ENCODE data around the gene UBIAD1. TPM values are rescaled to one million over a fixed set of nuclear protein-coding genes. Genes with fewer than 3 reads are reported as not detected.

UBIAD1 gene
- total and polyA plus RNA-seq, 2 donors (not counting 3 experiments of a cell fraction or from before 2014, with no cell fraction given): 12.7 to 17.8 TPM

- Histone ChIP-seq H3K4me3 (replicated peaks in 1 of 3; ENCODE audit: insufficient read depth in 1 of 3, low read depth in 1 of 3, low read length in 3 of 3) (no peak overlapping the region), H3K9ac (replicated peaks; ENCODE audit: extremely low read depth, insufficient read depth, low read length) (no peak overlapping the region), H3K27me3 (ENCODE audit: control insufficient read depth in 2 of 2, insufficient read depth in 2 of 2, low read length in 2 of 2) (no peaks in the 10 kb centered on the region), H3K36me3 (ENCODE audit: control insufficient read depth in 2 of 2, extremely low read depth in 1 of 2, insufficient read depth in 2 of 2, low read length in 2 of 2) (peaks cover 29 to 31% of the 10 kb centered on the region in 2 experiments), H4K20me1 (replicated peaks; ENCODE audit: control insufficient read depth, extremely low read depth, insufficient read depth, low read length) (no peaks in the 10 kb centered on the region), H3K9me3 (replicated peaks; ENCODE audit: control insufficient read depth, insufficient read depth, low read length) (no peaks in the 10 kb centered on the region), H3K4me2 (ENCODE audit: insufficient read depth, low read length) (no peak overlapping the region), H2AFZ (ENCODE audit: low read depth, low read length) (no peak overlapping the region), H3K9me1 (replicated peaks; ENCODE audit: control insufficient read depth, extremely low read depth, insufficient read depth, low read length) (no peaks in the 10 kb centered on the region), H3K4me1 (ENCODE audit: control insufficient read depth, extremely low read depth, insufficient read depth, low read length) (no peaks in the 10 kb centered on the region), H3K79me2 (ENCODE audit: control insufficient read depth, insufficient read depth, low read length) (no peaks in the 10 kb centered on the region), H3K27ac (ENCODE audit: insufficient read depth, low read depth, low read length) (no peak overlapping the region)
- no TSS peak for BruUV-seq (replicated peaks)
- DNase-seq (ENCODE audit: low read depth, low spot score): no peak
- no peak for FAIRE-seq
- ChIA-PET POLR2A (no interaction called here), CTCF (interaction anchor here (1.1 kb wide), 1 partner anchor 192 kb away, joined by 3 read pairs; no protein-coding TSS in a partner anchor)
- intact Hi-C loops (cut with micrococcal nuclease): no loop called here
- dilution Hi-C loops (cut with MboI; ENCODE audit: extremely low pct_ligation_motif_present, low sequenced_read_pairs): no loop called here
- TF ChIP-seq CTCF (IDR thresholded peaks at IDR 0.05; ENCODE audit: extremely low read depth in 1 of 2, insufficient read depth in 1 of 2, low read depth in 1 of 2, low read length in 2 of 2) (no peak), FOS (IDR thresholded peaks at IDR 0.05; ENCODE audit: borderline replicate concordance, insufficient read depth, low read length) (no peak)
These were observed 43.8 kb upstream of the UBIAD1 start for GRCh38 chr1:11229203-11229602.

DNA sequence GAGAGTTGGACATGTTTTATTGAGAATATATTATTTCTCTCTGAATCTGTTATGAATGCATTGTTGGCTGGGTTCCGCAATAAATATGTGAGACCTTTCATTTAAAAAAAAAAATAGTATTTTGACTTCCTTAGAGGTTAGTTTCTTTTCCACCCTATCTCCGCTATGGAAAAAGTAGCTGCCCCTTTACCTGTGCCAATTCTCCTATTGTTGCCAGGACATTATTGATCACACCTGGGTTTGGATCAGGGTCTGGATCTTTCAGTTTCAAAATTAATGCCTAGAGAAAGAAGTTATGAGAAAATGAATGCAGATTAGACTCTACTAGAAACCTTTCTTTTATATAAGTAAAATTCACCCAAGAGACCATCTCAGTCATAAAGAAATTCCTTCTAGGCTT lies 39.8 kb upstream of the UBIAD1 start:
- H3K4me1 ChIP-seq (ENCODE audit: control insufficient read depth, extremely low read depth, insufficient read depth, low read length): peaks cover 14% of the 10 kb centered on the region
- no peaks in the 10 kb centered on the region for H3K79me2 ChIP-seq (ENCODE audit: control insufficient read depth, insufficient read depth, low read length)
- no peaks in the 10 kb centered on the region for H3K27me3 ChIP-seq (ENCODE audit: control insufficient read depth in 2 of 2, insufficient read depth in 2 of 2, low read length in 2 of 2)
- CTCF ChIA-PET: interaction anchor here (1.1 kb wide), 1 partner anchor 410 kb away, joined by 5 read pairs; no protein-coding TSS in a partner anchor
- no peak overlapping the region for H3K27ac ChIP-seq (ENCODE audit: insufficient read depth, low read depth, low read length)
- BruUV-seq (replicated peaks): no TSS peak
- TF ChIP-seq EZH2 (IDR thresholded peaks at IDR 0.05; ENCODE audit: borderline replicate concordance, low read depth, low read length, severe bottlenecking) (no peak), POLR2A (IDR thresholded peaks at IDR 0.05; ENCODE audit: low read depth, low read length) (no peak), MYC (IDR thresholded peaks at IDR 0.05; ENCODE audit: low read depth, low read length) (no peak), CTCF (IDR thresholded peaks at IDR 0.05; ENCODE audit: extremely low read depth in 1 of 2, insufficient read depth in 1 of 2, low read depth in 1 of 2, low read length in 2 of 2) (no peak), FOS (IDR thresholded peaks at IDR 0.05; ENCODE audit: borderline replicate concordance, insufficient read depth, low read length) (no peak), POLR2AphosphoS5 (IDR thresholded peaks at IDR 0.05; ENCODE audit: insufficient read depth, low read depth, low read length) (no peak), JUN (IDR thresholded peaks at IDR 0.05; ENCODE audit: borderline replicate concordance, insufficient read depth, insufficient read length, low read depth) (no peak), GATA2 (IDR thresholded peaks at IDR 0.05; ENCODE audit: insufficient read depth, insufficient read length, low read depth, low read length) (no peak)
- TF ChIP-seq, protein P1, sequence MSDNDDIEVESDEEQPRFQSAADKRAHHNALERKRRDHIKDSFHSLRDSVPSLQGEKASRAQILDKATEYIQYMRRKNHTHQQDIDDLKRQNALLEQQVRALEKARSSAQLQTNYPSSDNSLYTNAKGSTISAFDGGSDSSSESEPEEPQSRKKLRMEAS (IDR thresholded peaks at IDR 0.05; ENCODE audit: insufficient read depth, insufficient read length): no peak
- H3K9me1 ChIP-seq (replicated peaks; ENCODE audit: control insufficient read depth, extremely low read depth, insufficient read depth, low read length): no peaks in the 10 kb centered on the region
- intact Hi-C loops (cut with micrococcal nuclease): no loop called here
- H3K9me3 ChIP-seq (replicated peaks; ENCODE audit: control insufficient read depth, insufficient read depth, low read length): no peaks in the 10 kb centered on the region
- FAIRE-seq (no peak), DNase-seq (ENCODE audit: low read depth, low spot score) (no peak)
- H3K36me3 ChIP-seq (ENCODE audit: control insufficient read depth in 2 of 2, extremely low read depth in 1 of 2, insufficient read depth in 2 of 2, low read length in 2 of 2): peaks cover 31 to 41% of the 10 kb centered on the region in 2 experiments
- H3K9ac ChIP-seq (replicated peaks; ENCODE audit: extremely low read depth, insufficient read depth, low read length): no peak overlapping the region
- H4K20me1 ChIP-seq (replicated peaks; ENCODE audit: control insufficient read depth, extremely low read depth, insufficient read depth, low read length): no peaks in the 10 kb centered on the region
- no peak overlapping the region for H2AFZ ChIP-seq (ENCODE audit: low read depth, low read length)
- no peak overlapping the region for H3K4me2 ChIP-seq (ENCODE audit: insufficient read depth, low read length)
- H3K4me3 ChIP-seq (replicated peaks in 1 of 3; ENCODE audit: insufficient read depth in 1 of 3, low read depth in 1 of 3, low read length in 3 of 3): no peak overlapping the region
- POLR2A ChIA-PET: no interaction called here
- dilution Hi-C loops (cut with MboI; ENCODE audit: extremely low pct_ligation_motif_present, low sequenced_read_pairs): no loop called here
